HEK293 (cell line): ENCODE measurements around the gene CACNB4.

ENCODE experiments used
- CTCF ChIA-PET: fragments of 350-600 bp; formaldehyde crosslinking; extraction: SDS; loops from one replicate; lab custom pipeline; 2021; ENCODE audit warnings: antibody characterized with exemption; lab: Yijun Ruan, JAX
- POLR2A ChIA-PET: fragments of 300-600 bp; formaldehyde crosslinking; extraction: SDS; loops from one replicate; lab custom pipeline; 2020; ENCODE audit warnings: antibody characterized with exemption, inconsistent platforms; lab: Yijun Ruan, JAX
- H3K27ac ChIP-seq: fragments of 200-500 bp; sonication (Bioruptor generic); 2 replicates; pipeline ENCODE4 v1.5.1; 2014; ENCODE audit warnings: low read depth, low read length, control low read depth, inconsistent platforms; ENCODE audit errors: extremely low read depth
- H3K36me3 ChIP-seq, 2 experiments: fragments of 200-500 bp in 1 of 2; sonication (Bioruptor generic) in 1 of 2; 1 replicate in 1 of 2; 2 replicates in 1 of 2; pipeline ENCODE4 v1.5.1; 2014 to 2017; ENCODE audit warnings: inconsistent platforms in 2 of 2, low read length in 2 of 2; ENCODE audit not compliant: control insufficient read depth in 2 of 2, insufficient read depth in 1 of 2
- H3K4me1 ChIP-seq: fragments of 200-500 bp; sonication (Bioruptor generic); 2 replicates; pipeline ENCODE4 v1.5.1; 2014; ENCODE audit warnings: mild to moderate bottlenecking, low read length, inconsistent platforms; ENCODE audit not compliant: control insufficient read depth, insufficient read depth
- H3K4me3 ChIP-seq: 2 replicates; pipeline ENCODE4 v1.5.1; 2011; ENCODE audit warnings: low read depth, mild to moderate bottlenecking, control low read depth, low read length, moderate library complexity
- H3K9me3 ChIP-seq: fragments of 200-500 bp; sonication (Bioruptor generic); 2 replicates; pipeline ENCODE4 v1.5.1; 2014; ENCODE audit warnings: low read depth, low read length, inconsistent platforms; ENCODE audit not compliant: control insufficient read depth, insufficient read depth
- BCL11A ChIP-seq: fragments of 450-650 bp; formaldehyde crosslinking; IDR thresholded peaks from 2 replicates; pipeline ENCODE4 v1.5.1; 2016; ENCODE audit warnings: low read depth, missing biosample characterization, missing genetic modification characterization
- FEZF1 ChIP-seq: fragments of 450-650 bp; formaldehyde crosslinking; IDR thresholded peaks from 2 replicates; pipeline ENCODE4 v1.5.1; 2016; ENCODE audit warnings: missing biosample characterization, missing genetic modification characterization
- GLI2 ChIP-seq: fragments of 450-650 bp; formaldehyde crosslinking; IDR thresholded peaks from 2 replicates; pipeline ENCODE4; 2017; ENCODE audit warnings: missing biosample characterization, missing genetic modification characterization, low read depth, borderline replicate concordance
- GLI4 ChIP-seq: fragments of 450-650 bp; formaldehyde crosslinking; IDR thresholded peaks from 2 replicates; pipeline ENCODE4 v1.5.1; 2016; ENCODE audit warnings: missing biosample characterization, missing genetic modification characterization
- HIC1 ChIP-seq: fragments of 450-650 bp; formaldehyde crosslinking; IDR thresholded peaks from 2 replicates; pipeline ENCODE4 v1.5.1; 2016; ENCODE audit warnings: missing biosample characterization, missing genetic modification characterization
- HOXA7 ChIP-seq: sonication (generic); formaldehyde crosslinking; IDR thresholded peaks from 2 replicates; pipeline ENCODE4 v1.8.1; 2022; ENCODE audit warnings: missing genetic modification reagents, borderline replicate concordance
- KLF17 ChIP-seq: fragments of 450-650 bp; formaldehyde crosslinking; IDR thresholded peaks from 2 replicates; pipeline ENCODE4 v1.5.1; 2016; ENCODE audit warnings: missing biosample characterization, missing genetic modification characterization
- KLF9 ChIP-seq: fragments of 450-650 bp; formaldehyde crosslinking; IDR thresholded peaks from 2 replicates; pipeline ENCODE4 v1.5.1; 2016; ENCODE audit warnings: missing biosample characterization, missing genetic modification characterization, low read depth
- REST ChIP-seq: fragments of 450-650 bp; formaldehyde crosslinking; IDR thresholded peaks from 2 replicates; pipeline ENCODE4 v1.5.1; 2016; ENCODE audit warnings: missing biosample characterization, missing genetic modification characterization
- SCRT1 ChIP-seq: fragments of 450-650 bp; formaldehyde crosslinking; IDR thresholded peaks from 2 replicates; pipeline ENCODE4 v1.5.1; 2016; ENCODE audit warnings: missing biosample characterization, missing genetic modification characterization, borderline replicate concordance
- SETDB1 ChIP-seq: IDR thresholded peaks from one replicate; pipeline ENCODE4 v1.6.1; 2017; ENCODE audit warnings: mild to moderate bottlenecking, low read length, moderate library complexity, mixed read lengths; ENCODE audit not compliant: insufficient read length
- SP3 ChIP-seq: fragments of 450-650 bp; formaldehyde crosslinking; IDR thresholded peaks from 2 replicates; pipeline ENCODE4 v1.5.1; 2016; ENCODE audit warnings: missing biosample characterization, missing genetic modification characterization
- TCF7L2 ChIP-seq: IDR thresholded peaks from 2 replicates; pipeline ENCODE4 v1.6.1; 2011; ENCODE audit warnings: low read depth, mild to moderate bottlenecking, inconsistent platforms, low read length, moderate library complexity, borderline replicate concordance
- ZBTB8A ChIP-seq: fragments of 450-650 bp; formaldehyde crosslinking; IDR thresholded peaks from 2 replicates; pipeline ENCODE4 v1.5.1; 2016; ENCODE audit warnings: missing biosample characterization, missing genetic modification characterization
- ZNF202 ChIP-seq: fragments of 450-650 bp; formaldehyde crosslinking; IDR thresholded peaks from 2 replicates; pipeline ENCODE4 v1.5.1; 2016; ENCODE audit warnings: missing biosample characterization, missing genetic modification characterization, borderline replicate concordance
- ZNF274 ChIP-seq, 2 experiments: fragments of 200-500 bp in 1 of 2; fragments of 450-650 bp in 1 of 2; sonication (Bioruptor generic) in 1 of 2; formaldehyde crosslinking in 1 of 2; IDR thresholded peaks; 2 replicates each; pipeline versions ENCODE4 v1.5.1 to v1.6.1; 2014 to 2016; ENCODE audit warnings: borderline replicate concordance in 1 of 2, inconsistent platforms in 1 of 2, low read length in 1 of 2, missing biosample characterization in 1 of 2, missing genetic modification characterization in 1 of 2
- ZNF292 ChIP-seq: fragments of 450-650 bp; formaldehyde crosslinking; IDR thresholded peaks from 2 replicates; pipeline ENCODE4 v1.5.1; 2016; ENCODE audit warnings: low read depth, missing biosample characterization, missing genetic modification characterization, borderline replicate concordance
- ZNF37A ChIP-seq: fragments of 450-650 bp; IDR thresholded peaks from 2 replicates; pipeline ENCODE4 v1.5.1; 2018; ENCODE audit warnings: missing biosample characterization, missing genetic modification characterization
- ZNF514 ChIP-seq: fragments of 450-650 bp; formaldehyde crosslinking; IDR thresholded peaks from 2 replicates; pipeline ENCODE4 v1.5.1; 2016; ENCODE audit warnings: missing biosample characterization, missing genetic modification characterization
- ZNF585B ChIP-seq: fragments of 450-650 bp; formaldehyde crosslinking; IDR thresholded peaks from 2 replicates; pipeline ENCODE4 v1.5.1; 2016; ENCODE audit warnings: missing biosample characterization, missing genetic modification characterization
- ZNF626 ChIP-seq: fragments of 450-650 bp; sonication (Bioruptor Pico); formaldehyde crosslinking; IDR thresholded peaks from 2 replicates; pipeline ENCODE4 v1.5.1; 2018; ENCODE audit warnings: missing biosample characterization, missing genetic modification characterization, inconsistent platforms
- ZNF629 ChIP-seq: fragments of 450-650 bp; formaldehyde crosslinking; IDR thresholded peaks from 2 replicates; pipeline ENCODE4 v1.5.1; 2017; ENCODE audit warnings: missing biosample characterization, missing genetic modification characterization
- ZNF776 ChIP-seq: fragments of 450-650 bp; formaldehyde crosslinking; IDR thresholded peaks from 2 replicates; pipeline ENCODE4 v1.5.0; 2017; ENCODE audit warnings: missing biosample characterization, missing genetic modification characterization, borderline replicate concordance
- ZSCAN23 ChIP-seq: fragments of 450-650 bp; formaldehyde crosslinking; IDR thresholded peaks from 2 replicates; pipeline ENCODE4 v1.5.1; 2016; ENCODE audit warnings: missing biosample characterization, missing genetic modification characterization

The CACNB4 gene

GRCh38 chr2:152072011-152072410 lies 26.8 kb downstream of the CACNB4 start:
- Histone ChIP-seq H3K4me3 (no peak overlapping the region), H3K27ac (no peak overlapping the region), H3K36me3 (no peaks in the 10 kb centered on the region)
- ChIA-PET POLR2A (no interaction called here), CTCF (interaction anchor here (1.8 kb wide), 1 partner anchor 23 kb away, joined by 4 read pairs; no protein-coding TSS in a partner anchor)
- TF ChIP-seq HOXA7 (CRISPR knock-in tag), result no peak
- TF ChIP-seq BCL11A (tag by site-specific recombination), result no peak
- no peak for TF ChIP-seq ZBTB8A (tag by site-specific recombination)
- TF ChIP-seq TCF7L2, result no peak
- no peak for TF ChIP-seq SP3 (tag by site-specific recombination)
- no peak for TF ChIP-seq ZNF37A (tag by site-specific recombination)
- TF ChIP-seq, all 188 proteins: peak for 0
- Histone ChIP-seq H3K9me3 (no peaks in the 10 kb centered on the region), H3K4me1 (no peaks in the 10 kb centered on the region)

- H3K4me3 ChIP-seq, result no peak overlapping the region
- POLR2A ChIA-PET, result no interaction called here
- CTCF ChIA-PET, result interaction anchor here (1.8 kb wide), 1 partner anchor 23 kb away, joined by 4 read pairs; no protein-coding TSS in a partner anchor
- no peak overlapping the region for H3K27ac ChIP-seq
- no peaks in the 10 kb centered on the region for H3K36me3 ChIP-seq
- H3K4me1 ChIP-seq, result no peaks in the 10 kb centered on the region
- no peaks in the 10 kb centered on the region for H3K9me3 ChIP-seq
- TF ChIP-seq GLI2 (tag by site-specific recombination) (no peak), KLF9 (tag by site-specific recombination) (no peak), ZNF585B (tag by site-specific recombination) (no peak), HIC1 (tag by site-specific recombination) (no peak), ZNF776 (tag by site-specific recombination) (no peak), ZNF292 (tag by site-specific recombination) (no peak), ZNF626 (no peak), ZSCAN23 (no peak), SETDB1 (no peak), SCRT1 (no peak), KLF17 (tag by site-specific recombination) (no peak), ZNF514 (tag by site-specific recombination) (no peak), FEZF1 (tag by site-specific recombination) (no peak), REST (tag by site-specific recombination) (no peak), ZNF202 (tag by site-specific recombination) (no peak), ZNF629 (no peak), ZNF274 (IDR thresholded peaks at IDR 0.05; ENCODE audit: low read length) (no peak), ZNF274 (tag by site-specific recombination; IDR thresholded peaks at IDR 0.05; ENCODE audit: borderline replicate concordance) (no peak), GLI4 (tag by site-specific recombination) (no peak)
- TF ChIP-seq, all 188 proteins: peak for 0
These were observed 27.3 kb downstream of the CACNB4 start for GRCh38 chr2:152071518-152071917.
